ENCODE data around the gene SMYD5.

The SMYD5 gene

DNA sequence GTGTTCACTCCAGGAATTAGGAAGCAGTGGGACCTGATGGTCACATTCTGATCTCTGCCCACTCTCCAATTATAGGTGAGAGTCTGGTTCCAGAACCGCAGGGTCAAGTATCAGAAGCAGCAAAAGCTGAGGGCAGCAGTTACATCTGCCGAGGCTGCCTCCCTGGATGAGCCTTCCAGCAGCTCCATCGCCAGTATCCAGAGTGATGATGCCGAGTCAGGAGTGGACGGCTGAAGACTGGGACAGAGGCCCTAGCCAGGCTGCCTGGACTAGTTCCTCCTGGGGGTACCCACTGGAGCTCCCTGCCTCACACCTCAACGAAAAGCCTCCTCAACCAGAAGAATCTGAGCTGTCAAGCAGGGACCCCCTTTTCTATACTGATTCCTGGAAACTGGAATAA is 3.3 kb upstream of the SMYD5 start:
- H3K4me1 ChIP-seq (ENCODE audit: control insufficient read depth, low read depth, low read length): peaks cover 8% of the 10 kb centered on the region
- H3K27ac ChIP-seq (ENCODE audit: low read length): no peak overlapping the region
- no peaks in the 10 kb centered on the region for H3K9me3 ChIP-seq (ENCODE audit: control insufficient read depth, low read depth, low read length)
- H3K4me3 ChIP-seq (ENCODE audit: low read length): no peak overlapping the region
- H3K36me3 ChIP-seq (ENCODE audit: control insufficient read depth, low read depth, low read length): no peaks in the 10 kb centered on the region
- H3K27me3 ChIP-seq (ENCODE audit: control insufficient read depth, insufficient read depth, low read length): peaks cover 18% of the 10 kb centered on the region
- no peak overlapping the region for H3K9ac ChIP-seq (ENCODE audit: low read length)

DNA sequence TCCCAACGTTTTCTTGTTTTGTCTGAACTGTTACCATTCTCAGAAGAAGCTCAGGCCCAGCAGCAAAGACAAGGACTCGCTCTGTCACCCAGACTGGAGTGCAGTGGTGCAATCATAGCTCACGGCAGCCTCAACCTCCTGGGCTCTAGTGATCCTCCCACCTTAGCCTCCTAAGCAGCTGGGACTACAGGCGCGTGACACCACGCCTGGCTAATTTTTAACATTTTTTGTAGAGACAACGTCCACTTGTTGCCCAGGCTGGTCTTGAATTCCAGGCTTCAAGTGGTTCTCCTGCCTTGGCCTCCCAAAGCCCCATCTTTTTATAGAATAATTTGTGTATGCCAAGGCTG is 2.0 kb upstream of the SMYD5 start:
- H3K9me3 ChIP-seq (ENCODE audit: control insufficient read depth, low read depth, low read length): no peaks in the 10 kb centered on the region
- no peak overlapping the region for H3K4me3 ChIP-seq (ENCODE audit: low read length)
- no peaks in the 10 kb centered on the region for H3K36me3 ChIP-seq (ENCODE audit: control insufficient read depth, low read depth, low read length)
- peaks cover 9% of the 10 kb centered on the region for H3K27me3 ChIP-seq (ENCODE audit: control insufficient read depth, insufficient read depth, low read length)
- no peak overlapping the region for H3K27ac ChIP-seq (ENCODE audit: low read length)
- H3K9ac ChIP-seq (ENCODE audit: low read length): no peak overlapping the region
- peaks cover 8% of the 10 kb centered on the region for H3K4me1 ChIP-seq (ENCODE audit: control insufficient read depth, low read depth, low read length)

DNA sequence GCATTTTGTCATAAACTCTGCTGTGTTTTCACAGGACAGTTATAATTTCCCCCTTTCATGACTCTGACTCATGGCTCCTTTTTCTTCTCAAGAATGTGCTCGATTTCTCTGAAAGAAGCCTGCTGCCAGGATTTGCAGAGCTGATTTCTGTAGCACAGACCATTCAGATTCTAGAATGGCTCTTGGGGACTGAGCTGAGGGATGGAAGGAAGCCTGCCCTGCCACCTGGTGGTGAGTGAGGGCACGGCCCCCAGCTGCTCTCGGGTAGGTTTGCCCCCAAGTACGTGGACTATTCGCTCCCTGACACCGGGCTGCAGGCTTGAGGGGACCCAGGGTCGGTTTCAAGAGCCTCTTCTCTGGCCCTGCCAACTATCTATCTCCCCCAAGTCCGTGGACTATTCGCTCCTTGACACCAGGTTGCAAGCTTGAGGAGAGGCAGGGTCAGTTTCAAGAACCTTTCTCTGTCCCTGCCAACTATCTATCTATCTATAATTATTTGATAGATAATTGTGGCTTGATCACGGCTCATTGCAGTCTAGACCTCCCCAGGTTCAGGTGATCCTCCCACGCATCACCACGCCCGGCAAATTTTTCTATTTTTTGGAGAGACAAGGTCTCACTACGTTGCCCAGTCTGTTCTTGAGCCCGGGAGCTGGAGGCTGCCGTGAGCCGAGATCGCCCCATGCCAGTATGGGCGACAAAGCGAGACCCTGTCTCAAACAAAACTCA is 1.4 kb upstream of the SMYD5 start:
- Histone ChIP-seq H3K27ac (ENCODE audit: low read length) (no peak overlapping the region), H3K4me1 (ENCODE audit: control insufficient read depth, low read depth, low read length) (peaks cover 8% of the 10 kb centered on the region), H3K36me3 (ENCODE audit: control insufficient read depth, low read depth, low read length) (no peaks in the 10 kb centered on the region), H3K27me3 (ENCODE audit: control insufficient read depth, insufficient read depth, low read length) (peaks cover 9% of the 10 kb centered on the region), H3K9ac (ENCODE audit: low read length) (no peak overlapping the region), H3K9me3 (ENCODE audit: control insufficient read depth, low read depth, low read length) (no peaks in the 10 kb centered on the region), H3K4me3 (ENCODE audit: low read length) (no peak overlapping the region)

DNA sequence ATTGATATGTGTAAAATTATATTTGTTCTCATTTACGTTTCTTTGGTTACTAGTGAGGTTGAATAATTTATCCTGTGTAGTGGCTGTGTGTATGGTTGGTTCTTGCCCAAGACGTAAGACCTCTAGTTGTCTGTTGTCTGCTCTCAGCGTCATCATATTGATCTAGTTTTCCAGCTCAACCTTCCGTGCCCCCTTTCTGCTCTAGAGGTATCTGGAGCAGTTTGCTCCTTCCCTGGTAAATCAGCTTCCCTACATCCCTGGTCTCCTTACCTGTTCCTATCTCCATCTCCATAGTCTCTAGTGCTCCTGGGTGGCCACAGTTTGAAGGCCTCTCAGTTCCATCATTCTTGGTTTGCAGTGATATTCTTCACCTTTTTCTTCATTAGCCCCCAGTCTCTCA is 1.2 kb downstream of the SMYD5 start:
- peaks cover 9% of the 10 kb centered on the region for H3K27me3 ChIP-seq (ENCODE audit: control insufficient read depth, insufficient read depth, low read length)
- no peaks in the 10 kb centered on the region for H3K36me3 ChIP-seq (ENCODE audit: control insufficient read depth, low read depth, low read length)
- no peak overlapping the region for H3K27ac ChIP-seq (ENCODE audit: low read length)
- H3K9me3 ChIP-seq (ENCODE audit: control insufficient read depth, low read depth, low read length): no peaks in the 10 kb centered on the region
- peak overlapping the region; percentile 78 for H3K9ac ChIP-seq (ENCODE audit: low read length)
- peak overlapping the region; percentile 74 for H3K4me3 ChIP-seq (ENCODE audit: low read length)
- H3K4me1 ChIP-seq (ENCODE audit: control insufficient read depth, low read depth, low read length): peaks cover 8% of the 10 kb centered on the region

DNA sequence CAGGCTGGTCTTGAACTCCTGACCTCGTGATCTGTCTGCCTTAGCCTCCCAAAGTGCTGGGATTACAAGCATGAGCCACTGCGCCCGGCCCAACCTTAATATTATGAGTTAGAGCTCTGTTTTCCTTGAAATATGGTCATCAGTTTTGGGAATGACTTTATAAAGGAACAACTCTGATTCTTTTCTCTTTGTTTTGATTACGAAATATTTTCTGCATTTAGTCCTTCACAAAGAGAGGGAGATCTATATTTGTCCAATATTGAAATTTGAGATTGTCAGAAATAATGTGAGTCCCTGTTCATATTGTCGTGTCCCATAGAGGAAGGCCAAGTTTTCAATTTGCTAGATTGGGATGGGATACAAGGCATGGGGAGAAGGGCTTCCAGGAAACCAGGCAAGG is 3.1 kb downstream of the SMYD5 start:
- H3K27me3 ChIP-seq (ENCODE audit: control insufficient read depth, insufficient read depth, low read length): peaks cover 9% of the 10 kb centered on the region
- peaks cover 12% of the 10 kb centered on the region for H3K36me3 ChIP-seq (ENCODE audit: control insufficient read depth, low read depth, low read length)
- no peaks in the 10 kb centered on the region for H3K9me3 ChIP-seq (ENCODE audit: control insufficient read depth, low read depth, low read length)
- H3K9ac ChIP-seq (ENCODE audit: low read length): no peak overlapping the region
- no peak overlapping the region for H3K4me3 ChIP-seq (ENCODE audit: low read length)
- H3K4me1 ChIP-seq (ENCODE audit: control insufficient read depth, low read depth, low read length): peaks cover 8% of the 10 kb centered on the region
- no peak overlapping the region for H3K27ac ChIP-seq (ENCODE audit: low read length)

DNA sequence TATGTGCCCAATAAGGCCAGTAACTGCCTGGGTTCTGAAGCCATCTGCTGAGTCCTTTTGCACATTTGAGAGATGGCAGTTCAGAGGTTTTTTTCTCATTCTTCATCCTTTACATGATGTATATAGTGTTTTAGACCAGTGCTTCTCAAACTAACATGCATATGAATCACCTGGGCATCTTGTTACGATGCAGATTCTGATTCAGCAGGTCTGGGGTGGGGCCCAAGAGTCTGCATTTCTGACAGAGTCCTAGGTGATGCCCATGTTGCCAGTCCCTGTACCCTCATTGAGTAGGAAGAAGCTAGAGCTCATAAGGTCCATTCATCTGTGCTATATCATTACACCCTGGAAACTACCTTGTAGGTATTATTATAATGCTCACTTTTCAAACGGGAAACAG is 3.8 kb downstream of the SMYD5 start:
- H3K36me3 ChIP-seq (ENCODE audit: control insufficient read depth, low read depth, low read length): peaks cover 19% of the 10 kb centered on the region
- H3K9ac ChIP-seq (ENCODE audit: low read length): no peak overlapping the region
- no peak overlapping the region for H3K27ac ChIP-seq (ENCODE audit: low read length)
- H3K9me3 ChIP-seq (ENCODE audit: control insufficient read depth, low read depth, low read length): no peaks in the 10 kb centered on the region
- no peak overlapping the region for H3K4me3 ChIP-seq (ENCODE audit: low read length)
- peaks cover 8% of the 10 kb centered on the region for H3K4me1 ChIP-seq (ENCODE audit: control insufficient read depth, low read depth, low read length)
- peaks cover 6% of the 10 kb centered on the region for H3K27me3 ChIP-seq (ENCODE audit: control insufficient read depth, insufficient read depth, low read length)

DNA sequence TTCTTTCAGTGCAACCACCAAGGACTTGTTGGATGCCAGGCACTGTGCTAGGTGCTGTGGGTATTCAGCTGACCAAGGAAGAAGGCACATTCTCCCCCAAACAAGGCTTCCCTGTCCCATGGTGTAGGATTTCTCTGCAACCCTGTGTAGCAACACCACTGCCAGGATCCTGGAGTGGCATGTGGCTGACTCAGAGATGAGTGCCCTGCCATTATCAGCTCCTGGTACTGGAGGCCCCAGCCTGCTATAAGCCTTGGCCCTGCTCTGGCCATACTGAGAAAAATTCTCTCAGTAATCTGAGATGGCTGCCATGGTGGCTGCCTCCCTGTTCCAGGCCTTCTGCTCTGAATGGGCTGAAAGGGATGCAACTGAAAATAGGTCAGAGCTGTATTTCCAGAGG is 4.3 kb downstream of the SMYD5 start:
- peaks cover 24% of the 10 kb centered on the region for H3K36me3 ChIP-seq (ENCODE audit: control insufficient read depth, low read depth, low read length)
- no peaks in the 10 kb centered on the region for H3K9me3 ChIP-seq (ENCODE audit: control insufficient read depth, low read depth, low read length)
- H3K9ac ChIP-seq (ENCODE audit: low read length): no peak overlapping the region
- H3K27me3 ChIP-seq (ENCODE audit: control insufficient read depth, insufficient read depth, low read length): peaks cover 1% of the 10 kb centered on the region
- no peak overlapping the region for H3K4me3 ChIP-seq (ENCODE audit: low read length)
- H3K27ac ChIP-seq (ENCODE audit: low read length): no peak overlapping the region
- H3K4me1 ChIP-seq (ENCODE audit: control insufficient read depth, low read depth, low read length): peaks cover 8% of the 10 kb centered on the region

DNA sequence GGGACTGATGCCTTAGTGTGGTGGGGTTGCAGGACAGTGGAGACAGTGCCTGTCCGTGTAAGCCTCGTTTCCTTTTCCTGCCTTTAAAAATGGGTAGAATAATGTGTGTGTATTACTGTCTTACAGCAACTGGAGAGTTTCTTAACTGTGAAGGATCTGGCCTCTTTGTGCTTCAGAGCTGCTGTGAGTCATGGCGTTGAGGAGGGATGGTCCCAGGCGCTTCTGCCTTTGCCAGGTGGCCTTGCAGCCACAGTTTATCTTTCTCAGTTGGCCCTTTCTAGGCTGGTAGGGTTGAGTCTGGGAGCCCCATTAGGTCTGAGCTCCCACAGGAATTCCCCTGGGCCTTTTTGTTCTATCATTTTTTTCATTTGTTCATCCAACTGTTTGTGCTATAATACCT is 9.8 kb downstream of the SMYD5 start:
- H3K27ac ChIP-seq (ENCODE audit: low read length): no peak overlapping the region
- H3K36me3 ChIP-seq (ENCODE audit: control insufficient read depth, low read depth, low read length): peaks cover 50% of the 10 kb centered on the region
- no peak overlapping the region for H3K4me3 ChIP-seq (ENCODE audit: low read length)
- no peaks in the 10 kb centered on the region for H3K4me1 ChIP-seq (ENCODE audit: control insufficient read depth, low read depth, low read length)
- no peak overlapping the region for H3K9ac ChIP-seq (ENCODE audit: low read length)
- no peaks in the 10 kb centered on the region for H3K27me3 ChIP-seq (ENCODE audit: control insufficient read depth, insufficient read depth, low read length)
- H3K9me3 ChIP-seq (ENCODE audit: control insufficient read depth, low read depth, low read length): no peaks in the 10 kb centered on the region

DNA sequence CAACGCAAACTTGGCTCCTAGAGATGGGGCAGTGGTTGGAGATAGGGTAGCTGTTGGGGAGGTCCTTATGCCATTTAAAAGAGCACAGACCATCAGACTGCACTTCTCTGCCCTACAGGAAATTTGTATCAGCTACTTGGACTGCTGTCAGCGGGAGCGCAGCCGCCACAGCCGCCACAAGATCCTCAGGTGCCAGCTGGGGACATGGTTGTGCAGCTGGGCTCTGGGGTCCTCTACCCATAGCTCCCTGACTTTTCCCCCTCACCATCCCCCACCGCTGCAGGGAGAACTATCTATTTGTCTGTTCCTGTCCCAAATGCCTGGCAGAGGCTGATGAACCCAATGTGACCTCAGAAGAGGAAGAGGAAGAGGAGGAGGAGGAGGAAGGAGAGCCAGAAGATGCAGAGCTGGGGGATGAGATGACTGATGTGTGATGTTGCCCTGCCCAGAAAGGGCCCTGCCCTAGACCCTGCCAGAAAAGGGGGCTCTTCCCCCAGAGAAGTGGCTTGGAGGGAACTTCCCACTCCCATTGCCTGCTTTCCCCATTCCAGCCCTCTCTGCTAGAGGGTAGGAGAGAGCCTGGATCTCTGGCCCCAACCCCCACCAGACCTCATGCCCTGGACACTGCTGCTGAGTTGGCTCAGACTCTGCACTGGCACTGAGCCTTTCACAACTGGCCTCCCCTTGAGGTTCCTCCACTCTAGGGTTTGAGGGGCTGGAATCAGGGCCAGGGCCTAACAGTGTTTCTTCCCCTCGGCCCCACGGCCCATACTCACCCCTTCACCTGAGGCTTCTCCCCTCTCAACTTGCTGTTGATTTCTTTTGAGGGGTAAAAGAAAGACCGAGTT is 11.7 kb downstream of the SMYD5 start:
- no peaks in the 10 kb centered on the region for H3K4me1 ChIP-seq (ENCODE audit: control insufficient read depth, low read depth, low read length)
- H3K4me3 ChIP-seq (ENCODE audit: low read length): no peak overlapping the region
- H3K36me3 ChIP-seq (ENCODE audit: control insufficient read depth, low read depth, low read length): peaks cover 50% of the 10 kb centered on the region
- no peak overlapping the region for H3K27ac ChIP-seq (ENCODE audit: low read length)
- H3K9ac ChIP-seq (ENCODE audit: low read length): no peak overlapping the region
- H3K9me3 ChIP-seq (ENCODE audit: control insufficient read depth, low read depth, low read length): no peaks in the 10 kb centered on the region
- no peaks in the 10 kb centered on the region for H3K27me3 ChIP-seq (ENCODE audit: control insufficient read depth, insufficient read depth, low read length)

DNA sequence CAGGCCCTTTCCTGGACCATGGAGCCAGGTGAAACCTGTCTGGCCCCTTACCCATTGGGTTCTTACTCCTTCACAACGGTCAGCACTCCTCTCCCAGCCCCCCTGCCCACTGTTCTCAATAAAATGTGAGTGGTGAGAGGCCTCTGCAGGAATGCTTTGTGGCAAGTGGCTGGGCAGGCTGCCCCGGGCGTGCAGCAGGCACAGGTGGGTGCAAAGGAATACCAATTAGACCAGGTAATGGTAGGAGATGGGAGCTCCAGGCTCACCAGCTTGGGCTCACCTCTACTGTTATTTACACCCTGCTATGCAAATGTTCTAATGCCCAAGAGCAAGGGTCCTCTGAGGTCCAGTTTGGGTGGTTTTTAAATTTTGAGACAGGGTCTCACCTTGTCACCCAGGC is 13.0 kb downstream of the SMYD5 start:
- Histone ChIP-seq H3K4me1 (ENCODE audit: control insufficient read depth, low read depth, low read length) (no peaks in the 10 kb centered on the region), H3K36me3 (ENCODE audit: control insufficient read depth, low read depth, low read length) (peaks cover 38% of the 10 kb centered on the region), H3K27ac (ENCODE audit: low read length) (no peak overlapping the region), H3K9me3 (ENCODE audit: control insufficient read depth, low read depth, low read length) (no peaks in the 10 kb centered on the region), H3K27me3 (ENCODE audit: control insufficient read depth, insufficient read depth, low read length) (no peaks in the 10 kb centered on the region), H3K9ac (ENCODE audit: low read length) (no peak overlapping the region), H3K4me3 (ENCODE audit: low read length) (no peak overlapping the region)

DNA sequence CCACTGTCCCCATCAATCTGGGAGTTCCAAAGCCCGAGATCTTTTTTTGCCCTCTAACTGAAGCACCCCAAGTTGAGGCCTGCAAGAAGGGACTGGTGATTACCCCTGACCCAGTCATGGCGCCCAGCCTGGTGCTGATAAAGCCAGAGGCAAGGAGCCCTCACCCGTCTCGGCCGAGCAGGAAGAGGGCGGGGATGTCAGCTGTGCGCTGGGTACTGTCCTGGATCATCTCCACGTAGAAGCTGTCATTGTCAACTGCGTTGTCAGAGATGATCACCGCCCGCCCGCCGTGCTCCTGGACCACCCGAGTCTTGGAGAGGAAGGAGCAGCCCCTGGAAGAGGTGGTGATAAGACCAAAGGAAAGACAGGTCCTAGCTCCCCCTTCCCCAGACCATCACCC is 14.6 kb downstream of the SMYD5 start:
- Histone ChIP-seq H3K36me3 (ENCODE audit: control insufficient read depth, low read depth, low read length) (peaks cover 23% of the 10 kb centered on the region), H3K27ac (ENCODE audit: low read length) (no peak overlapping the region), H3K4me1 (ENCODE audit: control insufficient read depth, low read depth, low read length) (no peaks in the 10 kb centered on the region), H3K9me3 (ENCODE audit: control insufficient read depth, low read depth, low read length) (no peaks in the 10 kb centered on the region), H3K4me3 (ENCODE audit: low read length) (no peak overlapping the region), H3K27me3 (ENCODE audit: control insufficient read depth, insufficient read depth, low read length) (no peaks in the 10 kb centered on the region), H3K9ac (ENCODE audit: low read length) (no peak overlapping the region)

All from iPS-18a (cell line).